H9 (cell line): Measurements from ENCODE around the gene RCC1. TPM values are rescaled to one million over a fixed set of nuclear protein-coding genes. Genes with fewer than 3 reads are reported as not detected.

ENCODE experiments used
- DNase-seq: peaks from one replicate; pipeline ENCODE4 v3.0.0-alpha.2; 2017
- H2AFZ ChIP-seq: one replicate; pipeline ENCODE4 v1.6.1; 2013; ENCODE audit warnings: mild to moderate bottlenecking, low read length, control low read depth, moderate library complexity
- H2AK5ac ChIP-seq: 2 replicates; pipeline ENCODE4 v1.6.1; 2013; ENCODE audit warnings: low read length, control low read depth, mixed read lengths; ENCODE audit not compliant: insufficient read length
- H2BK120ac ChIP-seq: one replicate; pipeline ENCODE4 v1.6.1; 2013; ENCODE audit warnings: low read depth, mild to moderate bottlenecking, low read length, control low read depth, inconsistent platforms; ENCODE audit not compliant: poor library complexity, severe bottlenecking
- H2BK12ac ChIP-seq: 2 replicates; pipeline ENCODE4 v1.6.1; 2013; ENCODE audit warnings: low read length, control low read depth, mixed read lengths, low read depth; ENCODE audit not compliant: insufficient read length
- H2BK15ac ChIP-seq: 2 replicates; pipeline ENCODE4 v1.6.1; 2013; ENCODE audit warnings: low read depth, low read length, control low read depth
- H2BK20ac ChIP-seq: one replicate; pipeline ENCODE4 v1.6.1; 2013; ENCODE audit warnings: low read depth, mild to moderate bottlenecking, low read length, control low read depth, inconsistent platforms; ENCODE audit not compliant: poor library complexity, severe bottlenecking
- H2BK5ac ChIP-seq: 2 replicates; pipeline ENCODE4 v1.6.1; 2013; ENCODE audit warnings: low read length, control low read depth, mixed read lengths; ENCODE audit not compliant: insufficient read length
- H3K14ac ChIP-seq: 2 replicates; pipeline ENCODE4 v1.6.1; 2013; ENCODE audit warnings: low read length, control low read depth; ENCODE audit not compliant: insufficient read depth
- H3K18ac ChIP-seq: 2 replicates; pipeline ENCODE4 v1.6.1; 2013; ENCODE audit warnings: low read depth, mild to moderate bottlenecking, mixed read lengths, low read length, control low read depth; ENCODE audit not compliant: insufficient read length
- H3K23ac ChIP-seq: 2 replicates; pipeline ENCODE4 v1.6.1; 2013; ENCODE audit warnings: low read length, control low read depth, mixed read lengths, low read depth; ENCODE audit not compliant: insufficient read length
- H3K23me2 ChIP-seq: 2 replicates; pipeline ENCODE4 v1.6.1; 2013; ENCODE audit warnings: low read depth, mild to moderate bottlenecking, mixed read lengths, low read length, control low read depth; ENCODE audit not compliant: insufficient read length, poor library complexity, severe bottlenecking
- H3K27ac ChIP-seq: 2 replicates; pipeline ENCODE4 v1.5.1; 2013; ENCODE audit warnings: low read length, control low read depth, mixed read lengths, low read depth; ENCODE audit not compliant: insufficient read length
- H3K27me3 ChIP-seq: 2 replicates; pipeline ENCODE4 v1.6.1; 2013; ENCODE audit warnings: low read length, control low read depth, inconsistent platforms; ENCODE audit not compliant: insufficient read depth
- H3K4ac ChIP-seq: 2 replicates; pipeline ENCODE4 v1.6.1; 2013; ENCODE audit warnings: low read depth, mild to moderate bottlenecking, control low read depth, inconsistent platforms, low read length, moderate library complexity
- H3K4me1 ChIP-seq: 2 replicates; pipeline ENCODE4 v1.6.1; 2013; ENCODE audit warnings: low read length, control low read depth, inconsistent platforms; ENCODE audit not compliant: insufficient read depth
- H3K4me2 ChIP-seq: 2 replicates; pipeline ENCODE4 v1.6.1; 2013; ENCODE audit warnings: low read length, control low read depth, mixed read lengths; ENCODE audit not compliant: insufficient read length, insufficient read depth
- H3K56ac ChIP-seq: 2 replicates; pipeline ENCODE4 v1.6.1; 2013; ENCODE audit warnings: low read depth, mild to moderate bottlenecking, mixed read lengths, low read length, control low read depth; ENCODE audit not compliant: insufficient read length
- H3K79me1 ChIP-seq: 2 replicates; pipeline ENCODE4 v1.6.1; 2013; ENCODE audit warnings: low read depth, mild to moderate bottlenecking, moderate library complexity, low read length, control low read depth, inconsistent platforms; ENCODE audit not compliant: insufficient read depth, poor library complexity, severe bottlenecking
- H3K79me2 ChIP-seq: 2 replicates; pipeline ENCODE4 v1.6.1; 2013; ENCODE audit warnings: low read length, control low read depth, inconsistent platforms; ENCODE audit not compliant: insufficient read depth
- H3K9ac ChIP-seq: 2 replicates; pipeline ENCODE4 v1.6.1; 2013; ENCODE audit warnings: low read length, control low read depth, mixed read lengths; ENCODE audit not compliant: insufficient read length; ENCODE audit errors: extremely low read depth
- H3K9me3 ChIP-seq: one replicate; pipeline ENCODE4 v1.6.1; 2013; ENCODE audit warnings: low read depth, low read length, inconsistent platforms; ENCODE audit not compliant: control insufficient read depth
- H3T11ph ChIP-seq: one replicate; pipeline ENCODE4 v1.6.1; 2013; ENCODE audit warnings: mild to moderate bottlenecking, low read length, control low read depth, inconsistent platforms
- H4K20me1 ChIP-seq: one replicate; pipeline ENCODE4 v1.6.1; 2013; ENCODE audit not compliant: control insufficient read depth, insufficient read length, insufficient read depth
- H4K5ac ChIP-seq: 2 replicates; pipeline ENCODE4 v1.6.1; 2013; ENCODE audit warnings: low read depth, mild to moderate bottlenecking, mixed read lengths, low read length, control low read depth; ENCODE audit not compliant: insufficient read length
- H4K8ac ChIP-seq: replicated peaks from 2 replicates; pipeline ENCODE4 v1.6.1; 2013; ENCODE audit warnings: low read length, control low read depth, mixed read lengths, low read depth; ENCODE audit not compliant: insufficient read length
- H4K91ac ChIP-seq: 2 replicates; pipeline ENCODE4 v1.6.1; 2013; ENCODE audit warnings: low read depth, mild to moderate bottlenecking, moderate library complexity, mixed read lengths, low read length, control low read depth; ENCODE audit not compliant: insufficient read length
- H3K27ac Mint-ChIP-seq, 3 experiments: 2 replicates in 2 of 3; 3 replicates in 1 of 3; pipeline ENCODE4 v1.8.0; 2020 to 2021; ENCODE audit warnings: mixed read lengths in 3 of 3, mild to moderate bottlenecking in 1 of 3, moderate library complexity in 1 of 3
- H3K27me3 Mint-ChIP-seq: 2 replicates; pipeline ENCODE4 v1.8.0; 2021; ENCODE audit warnings: low read depth, mild to moderate bottlenecking, moderate library complexity, mixed read lengths
- H3K36me3 Mint-ChIP-seq, 3 experiments: 2 replicates in 2 of 3; 3 replicates in 1 of 3; pipeline ENCODE4 v1.8.0; 2020 to 2021; ENCODE audit warnings: low read depth in 3 of 3, mixed read lengths in 3 of 3; ENCODE audit not compliant: insufficient read depth in 1 of 3
- H3K4me1 Mint-ChIP-seq, 2 experiments: 2 replicates each; pipeline ENCODE4 v1.8.0; 2020; ENCODE audit warnings: mixed read lengths in 2 of 2
- H3K4me3 Mint-ChIP-seq, 2 experiments: 2 replicates in 1 of 2; 3 replicates in 1 of 2; pipeline ENCODE4 v1.8.0; 2020 to 2021; ENCODE audit warnings: mild to moderate bottlenecking in 2 of 2, mixed read lengths in 2 of 2, moderate library complexity in 1 of 2
- H3K9me3 Mint-ChIP-seq, 2 experiments: 2 replicates in 1 of 2; 3 replicates in 1 of 2; pipeline ENCODE4 v1.8.0; 2020; ENCODE audit warnings: mild to moderate bottlenecking in 2 of 2, mixed read lengths in 2 of 2, moderate library complexity in 1 of 2
- CTCF ChIP-seq: fragments of 200-600 bp; sonication (generic); conservative IDR thresholded peaks from 3 replicates; pipeline ENCODE4 v1.8.0; 2021; ENCODE audit warnings: antibody characterized with exemption, mild to moderate bottlenecking
- WGBS: extraction: QIAGEN DNeasy Blood & Tissue Kit; methylation state at CpG from one replicate; pipeline ENCODE4 v1.1.7; 2013; ENCODE audit warnings: missing lambda C conversion rate, low lambda C conversion rate, mixed read lengths; ENCODE audit not compliant: insufficient read length; ENCODE audit errors: extremely low coverage; 5-methylcytosine and 5-hydroxymethylcytosine counted together
- total RNA-seq: library from RNA; stranded (reverse); gene quantifications from 2 replicates; pipeline ENCODE4 v1.2.1, GENCODE V29; 2021

RCC1 gene
- total RNA-seq, 1 experiment from 2014 or later, result 93.6 TPM

DNA sequence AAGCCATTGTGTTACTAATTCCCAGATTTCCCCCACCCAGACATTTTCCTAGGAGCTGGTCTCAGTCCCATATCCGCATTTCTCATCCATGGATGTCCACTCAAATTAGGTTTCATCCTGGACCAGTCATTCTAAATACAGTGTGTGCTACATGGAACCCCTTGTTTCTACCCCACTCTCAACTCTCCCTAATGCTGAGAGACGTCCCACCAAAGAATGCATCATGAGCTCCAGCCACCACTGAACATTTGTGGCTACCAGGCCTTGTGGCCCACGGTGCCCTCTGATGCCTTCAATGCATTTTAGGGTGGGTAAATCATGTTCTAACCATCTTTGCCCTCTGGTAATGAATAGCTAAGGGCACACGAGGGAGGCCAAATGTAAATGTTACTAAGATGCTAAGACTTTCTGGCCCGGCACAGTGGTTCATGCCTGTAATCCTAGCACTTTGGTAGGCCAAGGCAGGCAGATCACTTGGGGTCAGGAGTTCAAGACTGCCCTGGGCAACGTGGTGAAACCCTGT is 72.9 kb downstream of the RCC1 start:
- H4K20me1 ChIP-seq, result no peaks in the 10 kb centered on the region
- no CpG with 5 or more reads among the region's 6 CpGs for WGBS
- no peak overlapping the region for H2BK120ac ChIP-seq
- H3K23me2 ChIP-seq, result peaks cover 17% of the 10 kb centered on the region
- no peak for TF ChIP-seq CTCF
- no peak overlapping the region for H2BK15ac ChIP-seq
- H3K4me2 ChIP-seq, result no peak overlapping the region
- H3K79me2 ChIP-seq, result peaks cover 16% of the 10 kb centered on the region; the same call in 1 of the 2 replicates
- no peak for DNase-seq
- H3K56ac ChIP-seq, result no peak overlapping the region
- H3K23ac ChIP-seq, result no peak overlapping the region
- Mint-ChIP-seq H3K4me3 (peak overlapping the region; percentile 19 to 61; a peak in 4 of 5 replicates), H3K4me1 (peaks cover 19 to 24% of the 10 kb centered on the region in 2 experiments), H3K9me3 (no peaks in the 10 kb centered on the region; a peak in 1 of 5 replicates), H3K27ac (peak overlapping the region in 2 of 3 experiments; percentile 64 to 84; a peak in 3 of 7 replicates), H3K27me3 (0 out of 2 replicates have a peak, but pooled peaks cover 3% of the 10 kb centered on the region), H3K36me3 (peaks cover 33 to 64% (median 45%) of the 10 kb centered on the region in 3 experiments)
- no peak overlapping the region for H2AFZ ChIP-seq
- no peaks in the 10 kb centered on the region for H3K79me1 ChIP-seq
- H4K8ac ChIP-seq, result no peak overlapping the region
- no peak overlapping the region for H2BK12ac ChIP-seq
- H3K4ac ChIP-seq, result no peak overlapping the region
- no peaks in the 10 kb centered on the region for H3K9me3 ChIP-seq
- no peak overlapping the region for H3K18ac ChIP-seq
- no peak overlapping the region for H4K91ac ChIP-seq
- H4K5ac ChIP-seq, result no peak overlapping the region
- H3K9ac ChIP-seq, result no peak overlapping the region
- H2AK5ac ChIP-seq, result no peak overlapping the region
- no peaks in the 10 kb centered on the region for H3K4me1 ChIP-seq
- H3T11ph ChIP-seq, result no peak overlapping the region
- peak overlapping the region; percentile 46 for H3K27ac ChIP-seq
- no peak overlapping the region for H2BK20ac ChIP-seq
- H3K27me3 ChIP-seq, result no peaks in the 10 kb centered on the region
- H3K14ac ChIP-seq, result no peak overlapping the region
- no peak overlapping the region for H2BK5ac ChIP-seq
